OCI-LY1 (cell line): ENCODE measurements around the gene RIPPLY2.

ENCODE experiments used
- H2AFZ ChIP-seq: fragments of 200-600 bp; sonication (generic), shearing (Covaris generic); 2 replicates; pipeline ENCODE4 v1.6.0; 2014; ENCODE audit warnings: antibody characterized with exemption, mild to moderate bottlenecking, low read length
- H3F3A ChIP-seq: fragments of 200-600 bp; sonication (generic), shearing (Covaris generic); 2 replicates; pipeline ENCODE4 v1.6.0; 2014; ENCODE audit warnings: mild to moderate bottlenecking, antibody characterized with exemption, low read length, moderate library complexity; ENCODE audit not compliant: insufficient read depth
- H3K27ac ChIP-seq: fragments of 200-600 bp; sonication (generic); 2 replicates; pipeline ENCODE4 v1.5.1; 2014; ENCODE audit warnings: low read length, mixed run types, mild to moderate bottlenecking, low read depth; ENCODE audit not compliant: poor library complexity, severe bottlenecking
- H3K27me3 ChIP-seq: fragments of 200-600 bp; sonication (generic); 2 replicates; pipeline ENCODE4 v1.6.0; 2014; ENCODE audit warnings: antibody characterized with exemption, mild to moderate bottlenecking, low read length, moderate library complexity; ENCODE audit not compliant: insufficient read depth
- H3K36me3 ChIP-seq: fragments of 200-600 bp; sonication (generic); 2 replicates; pipeline ENCODE4 v1.6.1; 2014; ENCODE audit warnings: mild to moderate bottlenecking, antibody characterized with exemption, low read length, moderate library complexity, mixed read lengths; ENCODE audit not compliant: insufficient read depth
- H3K4me1 ChIP-seq: fragments of 200-600 bp; sonication (generic); 2 replicates; pipeline ENCODE4 v1.5.1; 2014; ENCODE audit warnings: mild to moderate bottlenecking, low read length, moderate library complexity; ENCODE audit not compliant: insufficient read depth, severe bottlenecking
- H3K4me2 ChIP-seq: fragments of 200-600 bp; sonication (generic), shearing (Covaris generic); 2 replicates; pipeline ENCODE4 v1.6.1; 2014; ENCODE audit warnings: low read length
- H3K4me3 ChIP-seq: fragments of 200-600 bp; sonication (generic); 2 replicates; pipeline ENCODE4 v1.5.1; 2014; ENCODE audit warnings: low read length, low read depth, mild to moderate bottlenecking, mixed read lengths; ENCODE audit not compliant: poor library complexity, severe bottlenecking
- H3K79me2 ChIP-seq: fragments of 200-600 bp; shearing (Covaris generic); 2 replicates; pipeline ENCODE4 v1.6.1; 2016; ENCODE audit warnings: mixed run types, low read length, mixed read lengths; ENCODE audit not compliant: insufficient read depth
- H3K9ac ChIP-seq: fragments of 200-600 bp; sonication (generic), shearing (Covaris generic); 2 replicates; pipeline ENCODE4 v1.6.1; 2014; ENCODE audit warnings: mild to moderate bottlenecking, low read length, mixed read lengths
- H3K9me2 ChIP-seq: fragments of 200-600 bp; sonication (generic), shearing (Covaris generic); 2 replicates; pipeline ENCODE4 v1.6.1; 2014; ENCODE audit warnings: low read depth, mild to moderate bottlenecking, low read length, mixed read lengths
- H3K9me3 ChIP-seq: fragments of 200-600 bp; shearing (Covaris generic); 2 replicates; pipeline ENCODE4 v1.6.1; 2014; ENCODE audit warnings: low read length, mixed read lengths
- H4K20me1 ChIP-seq: fragments of 200-600 bp; sonication (generic), shearing (Covaris generic); 2 replicates; pipeline ENCODE4 v1.6.0; 2016; ENCODE audit warnings: mild to moderate bottlenecking, low read length; ENCODE audit not compliant: insufficient read depth
- CTCF ChIP-seq: fragments of 200-600 bp; sonication (generic), shearing (Covaris generic); IDR thresholded peaks from 2 replicates; pipeline ENCODE4 v1.5.1; 2017; ENCODE audit warnings: mild to moderate bottlenecking, antibody characterized with exemption, low read length, moderate library complexity, mixed read lengths
- EZH2 ChIP-seq: fragments of 200-600 bp; sonication (generic), shearing (Covaris generic); IDR thresholded peaks from 2 replicates; pipeline ENCODE4 v1.8.0; 2017; ENCODE audit warnings: borderline replicate concordance, mixed run types, mild to moderate bottlenecking, antibody characterized with exemption, low read length, moderate library complexity, mixed read lengths

Gene RIPPLY2

GRCh38 chr6:83854766-83855165 lies 1.6 kb downstream of the RIPPLY2 start:
- no peaks in the 10 kb centered on the region for H3K36me3 ChIP-seq
- H3K9me3 ChIP-seq = no peaks in the 10 kb centered on the region
- H3K9ac ChIP-seq = no peak overlapping the region
- H3K27ac ChIP-seq = no peak overlapping the region
- no peaks in the 10 kb centered on the region for H3K27me3 ChIP-seq
- H3K9me2 ChIP-seq = no peaks in the 10 kb centered on the region
- H4K20me1 ChIP-seq = no peaks in the 10 kb centered on the region
- H2AFZ ChIP-seq = no peak overlapping the region
- H3K4me2 ChIP-seq = no peak overlapping the region
- H3K4me3 ChIP-seq = no peak overlapping the region
- H3K79me2 ChIP-seq = no peaks in the 10 kb centered on the region; the same call in 1 of the 2 replicates
- TF ChIP-seq CTCF (no peak), EZH2 (no peak)
- peaks cover 4% of the 10 kb centered on the region for H3K4me1 ChIP-seq
- no peaks in the 10 kb centered on the region for H3F3A ChIP-seq

GRCh38 chr6:83859410-83860358 lies 6.5 kb downstream of the RIPPLY2 start, which contains the start of gene CYB5R4:
Gene CYB5R4 (plus strand): TSS chr6:83859689. CDS start chr6:83859783, 94 bp downstream.
- peaks cover 28% of the 10 kb centered on the region for H3K79me2 ChIP-seq
- H3K27ac ChIP-seq = no peak within 1 kb of the TSS
- TF ChIP-seq EZH2 = no peak
- TF ChIP-seq CTCF = peak; percentile 39
- H3K4me1 ChIP-seq = peaks cover 36% of the 10 kb centered on the region
- peaks cover 8% of the 10 kb centered on the region for H3K36me3 ChIP-seq
- H3K9ac ChIP-seq = peak within 1 kb of the TSS; percentile 70
- no peaks in the 10 kb centered on the region for H4K20me1 ChIP-seq
- H3K9me3 ChIP-seq = no peaks in the 10 kb centered on the region
- H2AFZ ChIP-seq = peak within 1 kb of the TSS; percentile 97
- H3K27me3 ChIP-seq = no peaks in the 10 kb centered on the region
- no peaks in the 10 kb centered on the region for H3F3A ChIP-seq
- peak within 1 kb of the TSS; percentile 98 for H3K4me2 ChIP-seq
- no peaks in the 10 kb centered on the region for H3K9me2 ChIP-seq
- H3K4me3 ChIP-seq = peak within 1 kb of the TSS; percentile 79

GRCh38 chr6:83860359-83860755 lies 7.2 kb downstream of the RIPPLY2 start:
- Histone ChIP-seq H3K27ac (no peak overlapping the region), H3K79me2 (peaks cover 28% of the 10 kb centered on the region), H2AFZ (no peak overlapping the region), H3K9ac (peak overlapping the region; percentile 70), H3K27me3 (no peaks in the 10 kb centered on the region), H3K4me3 (peak overlapping the region; percentile 79), H3K4me1 (peaks cover 36% of the 10 kb centered on the region), H4K20me1 (no peaks in the 10 kb centered on the region), H3K9me2 (no peaks in the 10 kb centered on the region), H3K36me3 (peaks cover 14% of the 10 kb centered on the region), H3K4me2 (peak overlapping the region; percentile 98), H3K9me3 (no peaks in the 10 kb centered on the region), H3F3A (no peaks in the 10 kb centered on the region)
- TF ChIP-seq EZH2 (no peak), CTCF (no peak)
